H1 (cell line): ENCODE data around the gene LDLRAP1. TPM values are rescaled to one million over a fixed set of nuclear protein-coding genes. Genes with fewer than 3 reads are reported as not detected.

Experiments
- FOSL1 ChIP-seq: IDR thresholded peaks from 2 replicates; pipeline ENCODE4 v1.6.1; 2011; ENCODE audit warnings: mild to moderate bottlenecking, low read depth, low read length, moderate library complexity; ENCODE audit not compliant: insufficient read depth
- POLR2AphosphoS5 ChIP-seq: IDR thresholded peaks from 2 replicates; pipeline ENCODE4 v1.6.1; 2011; ENCODE audit warnings: low read depth, low read length
- TCF12 ChIP-seq: IDR thresholded peaks from 2 replicates; pipeline ENCODE4 v1.6.1; 2011; ENCODE audit warnings: low read depth, mild to moderate bottlenecking, low read length
- polyA plus RNA-seq, 7 experiments: library from polyadenylated mRNA; depleted of rRNA in 3 of 7; stranded (reverse) in 5 of 7; unstranded in 2 of 7; fragments of >200 nt in 5 of 7; fragments of 200-250 nt in 2 of 7; gene quantifications; 1 replicate in 5 of 7; 2 replicates in 1 of 7; 4 replicates in 1 of 7; pipeline versions ENCODE4 v1.2.1 to v1.2.3, GENCODE V29; 2011 to 2013; ENCODE audit warnings: missing spikeins in 2 of 7, mixed read lengths in 2 of 7
- total RNA-seq: library from RNA; stranded (reverse); fragmentation: NEBNext Ultra II Directional; extraction: Animal tissue kit (Norgen Biotek cat#: 25700); gene quantifications from 2 replicates; pipeline ENCODE4 v1.2.1, GENCODE V29; 2021

The LDLRAP1 gene
- total and polyA plus RNA-seq, 2 of the 8 experiments (the other 6 are each of a cell fraction or from before 2014, with no cell fraction given), result 12.8 to 13.2 TPM

- TF ChIP-seq POLR2AphosphoS5 (no peak), FOSL1 (no peak), TCF12 (no peak)
Measured at GRCh38 chr1:25608488-25609178, 65.2 kb downstream of the LDLRAP1 start (continued).
